Ramos (cell line): ENCODE data around the gene TTI1.

ENCODE experiments used
- in situ Hi-C: fragments of 300-500 bp; cut with MboI; formaldehyde crosslinking; loops from one replicate; pipeline ENCODE4 v1.14.3; 2022; ENCODE audit warnings: low sequenced_read_pairs; ENCODE audit not compliant: unreplicated experiment

TTI1 gene

GRCh38 chr20:37943501-37944455 lies 89.5 kb downstream of the TTI1 start:
- in situ Hi-C loops, result no loop called here

- in situ Hi-C loops, result no loop called here
Measured at GRCh38 chr20:37943033-37943432, 90.2 kb downstream of the TTI1 start.

- in situ Hi-C loops, result no loop called here
Measured at GRCh38 chr20:37941992-37942391, 91.3 kb downstream of the TTI1 start.

GRCh38 chr20:37941332-37941731 lies 91.9 kb downstream of the TTI1 start:
- in situ Hi-C loops, result no loop called here

- in situ Hi-C loops, result no loop called here
Measured at GRCh38 chr20:37940858-37941257, 92.4 kb downstream of the TTI1 start.

- in situ Hi-C loops, result no loop called here
Measured at GRCh38 chr20:37939701-37940560, 93.3 kb downstream of the TTI1 start.

- in situ Hi-C loops, result no loop called here
Measured at GRCh38 chr20:37938954-37939353, 94.3 kb downstream of the TTI1 start.

GRCh38 chr20:37938181-37938750 lies 95.0 kb downstream of the TTI1 start:
- in situ Hi-C loops, result no loop called here

- in situ Hi-C loops, result no loop called here
Measured at GRCh38 chr20:37937686-37938085, 95.6 kb downstream of the TTI1 start.

GRCh38 chr20:37936451-37936850 lies 96.8 kb downstream of the TTI1 start:
- in situ Hi-C loops, result no loop called here

GRCh38 chr20:37936041-37936440 lies 97.2 kb downstream of the TTI1 start:
- in situ Hi-C loops, result no loop called here

GRCh38 chr20:37935435-37935834 lies 97.8 kb downstream of the TTI1 start:
- in situ Hi-C loops, result no loop called here

- in situ Hi-C loops, result no loop called here
Measured at GRCh38 chr20:37934634-37935375, 98.5 kb downstream of the TTI1 start.

GRCh38 chr20:37933786-37934633 lies 99.2 kb downstream of the TTI1 start:
- in situ Hi-C loops, result no loop called here
